Prostate gland (tissue), 2 donors: ENCODE data around the gene FHIP1B. TPM values are rescaled to one million over a fixed set of nuclear protein-coding genes. Genes with fewer than 3 reads are reported as not detected.
"Not testable (repeated sequence)": the region's sequence is repeated elsewhere in the genome, so short reads cannot be mapped to it uniquely, and the experiment has no call there.

Experiments used
- DNase-seq: peaks from one replicate; pipeline ENCODE4 v3.0.0-alpha.2; 2019; ENCODE audit warnings: low spot score
- H3K27ac ChIP-seq, 2 donors: fragments of 200-600 bp; sonication (generic); 2 replicates each; pipeline ENCODE4 v1.5.1; 2017 to 2019
- H3K27me3 ChIP-seq: fragments of 200-600 bp; sonication (generic); replicated peaks from 2 replicates; pipeline ENCODE4 v1.5.1; 2019; ENCODE audit not compliant: insufficient read depth
- H3K36me3 ChIP-seq, 2 donors: fragments of 200-600 bp; sonication (generic); 1 replicate in 1 of 2; 2 replicates in 1 of 2; pipeline versions ENCODE4 v1.5.1 to v1.8.1; 2017 to 2019
- H3K4me1 ChIP-seq: fragments of 200-600 bp; sonication (generic); replicated peaks from 2 replicates; pipeline ENCODE4 v1.5.1; 2019
- H3K4me3 ChIP-seq, 2 donors: fragments of 200-600 bp; sonication (generic); 2 replicates each; pipeline ENCODE4 v1.5.1; 2017 to 2019
- H3K9me3 ChIP-seq: fragments of 200-600 bp; sonication (generic); 2 replicates; pipeline ENCODE4 v1.5.1; 2017
- CTCF ChIP-seq, 4 experiments: fragments of 200-600 bp in 2 of 4; fragments of 450-650 bp in 2 of 4; sonication (generic) in 2 of 4; IDR thresholded peaks; 1 replicate in 3 of 4; 2 replicates in 1 of 4; pipeline ENCODE4 v1.5.1; 2016 to 2019; ENCODE audit warnings: antibody characterized with exemption in 4 of 4, mild to moderate bottlenecking in 2 of 4, moderate library complexity in 2 of 4
- POLR2A ChIP-seq: fragments of 450-650 bp; IDR thresholded peaks from one replicate; pipeline ENCODE4 v1.6.1; 2016; ENCODE audit warnings: antibody characterized with exemption, mild to moderate bottlenecking
- POLR2AphosphoS5 ChIP-seq: sonication (generic); formaldehyde crosslinking; IDR thresholded peaks from one replicate; pipeline ENCODE4 v1.6.1; 2017; ENCODE audit warnings: antibody characterized with exemption
- WGBS: methylation state at CpG from one replicate; pipeline ENCODE4 v1.1.5; 2018; 5-methylcytosine and 5-hydroxymethylcytosine counted together
- intact Hi-C: fragments of 100-400 bp; cut with DNase I; formaldehyde crosslinking; loops from one replicate; pipeline ENCODE4 v1.14.2; 2022
- total RNA-seq, 2 donors: library from RNA; depleted of rRNA; stranded (reverse); fragments of >200 nt; gene quantifications; one replicate each; pipeline ENCODE4 v1.1.0, GENCODE V29; 2016

FHIP1B gene
- total RNA-seq, 2 donors from 2014 or later: 50.6 to 105 TPM

- 24% methylated on average over 3 of the region's 3 CpGs for WGBS
- no peak for DNase-seq
- no peaks in the 10 kb centered on the region for H3K36me3 ChIP-seq
- intact Hi-C loops: loop anchor here (5.0 kb wide), 2 partner anchors 67 to 102 kb away; no protein-coding TSS in a partner anchor
- no peaks in the 10 kb centered on the region for H3K9me3 ChIP-seq
- TF ChIP-seq CTCF (IDR thresholded peaks at IDR 0.05): no peak
- TF ChIP-seq POLR2AphosphoS5: no peak
- TF ChIP-seq POLR2A: no peak
- peaks cover 5% of the 10 kb centered on the region for H3K4me1 ChIP-seq
- no peak overlapping the region for H3K4me3 ChIP-seq
- H3K27ac ChIP-seq: no peak overlapping the region
- H3K27me3 ChIP-seq: no peaks in the 10 kb centered on the region
Measured at GRCh38 chr11:6249770-6250555, 15.5 kb upstream of the FHIP1B start.

- DNase-seq, H3K9me3 ChIP-seq, H3K27ac ChIP-seq, H3K27me3 ChIP-seq, intact Hi-C loops, H3K4me1 ChIP-seq, H3K4me3 ChIP-seq, H3K36me3 ChIP-seq: not testable (repeated sequence)
- 97% methylated on average over 3 of the region's 3 CpGs for WGBS
Measured at GRCh38 chr11:6248897-6249296, 14.5 kb upstream of the FHIP1B start.

DNA sequence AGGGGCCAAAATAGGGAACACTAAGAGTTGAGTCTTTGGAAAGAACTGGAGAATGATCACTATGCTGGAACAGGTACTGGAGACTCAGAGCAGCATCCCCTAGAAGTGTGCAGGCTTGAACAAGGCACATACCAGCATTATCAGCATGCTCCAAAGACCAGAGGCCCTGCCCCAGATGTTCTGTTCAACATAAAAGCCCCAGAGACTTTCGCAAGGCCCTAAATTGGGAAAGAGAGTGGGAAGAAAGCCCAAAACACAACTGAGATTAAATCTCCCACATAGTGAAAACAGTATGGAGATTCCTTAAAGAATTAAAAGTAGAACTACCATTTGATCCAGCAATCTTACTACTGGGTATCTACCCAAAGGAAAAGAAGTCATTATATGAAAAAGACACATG, 13.8 kb upstream of the FHIP1B start:
- Histone ChIP-seq H3K36me3 (no peaks in the 10 kb centered on the region), H3K27ac (no peak overlapping the region), H3K9me3 (no peaks in the 10 kb centered on the region), H3K4me3 (no peak overlapping the region), H3K27me3 (no peaks in the 10 kb centered on the region), H3K4me1 (peaks cover 5% of the 10 kb centered on the region)
- no peak for DNase-seq
- intact Hi-C loops: no loop called here
- 93% methylated on average over 1 of the region's 1 CpG for WGBS
- TF ChIP-seq POLR2A: no peak
- TF ChIP-seq CTCF (IDR thresholded peaks at IDR 0.05): no peak

DNA sequence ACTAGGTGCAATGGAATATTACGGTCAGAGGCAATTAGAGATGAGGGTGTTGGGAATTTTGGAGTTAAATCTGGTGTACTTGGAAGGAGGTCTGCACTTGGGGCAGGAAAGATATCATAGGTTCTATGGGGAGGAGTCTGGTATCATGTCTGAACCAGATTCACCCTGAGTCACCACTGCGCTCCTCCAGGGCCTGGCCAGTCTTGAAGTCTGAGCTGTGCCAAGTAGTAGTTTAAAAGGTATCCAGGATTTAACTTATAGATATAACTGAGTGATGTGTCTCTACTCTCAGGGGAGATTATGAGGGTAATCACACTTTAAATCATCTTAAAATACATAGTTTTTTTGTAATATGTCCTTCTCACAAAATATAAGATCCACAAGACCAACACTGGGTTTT, 11.1 kb upstream of the FHIP1B start:
- 97% methylated on average over 2 of the region's 2 CpGs for WGBS
- Histone ChIP-seq H3K27ac (no peak overlapping the region), H3K36me3 (no peaks in the 10 kb centered on the region), H3K9me3 (no peaks in the 10 kb centered on the region), H3K27me3 (no peaks in the 10 kb centered on the region), H3K4me3 (no peak overlapping the region), H3K4me1 (no peaks in the 10 kb centered on the region)
- TF ChIP-seq POLR2AphosphoS5 (no peak), CTCF (IDR thresholded peaks at IDR 0.05) (no peak), POLR2A (no peak)
- intact Hi-C loops: no loop called here
- DNase-seq: no peak

DNA sequence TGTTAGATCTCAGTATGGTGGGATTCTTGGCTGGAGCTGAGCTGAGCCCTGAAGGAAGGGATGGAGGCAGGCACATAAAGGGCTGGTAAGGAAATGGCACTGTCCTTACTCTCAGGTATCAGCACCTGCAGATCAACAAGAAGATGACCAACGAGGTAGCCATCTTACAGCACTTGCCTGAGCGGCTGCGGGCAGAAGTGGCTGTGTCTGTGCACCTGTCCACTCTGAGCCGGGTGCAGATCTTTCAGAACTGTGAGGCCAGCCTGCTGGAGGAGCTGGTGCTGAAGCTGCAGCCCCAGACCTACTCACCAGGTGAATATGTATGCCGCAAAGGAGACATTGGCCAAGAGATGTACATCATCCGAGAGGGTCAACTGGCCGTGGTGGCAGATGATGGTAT, 6.9 kb upstream of the FHIP1B start:
- 94% methylated on average over 7 of the region's 7 CpGs for WGBS
- intact Hi-C loops: no loop called here
- Histone ChIP-seq H3K4me1 (no peaks in the 10 kb centered on the region), H3K27me3 (no peaks in the 10 kb centered on the region), H3K9me3 (no peaks in the 10 kb centered on the region), H3K4me3 (no peak overlapping the region), H3K27ac (no peak overlapping the region), H3K36me3 (no peaks in the 10 kb centered on the region)
- no peak for TF ChIP-seq CTCF (IDR thresholded peaks at IDR 0.05)
- no peak for TF ChIP-seq POLR2A
- TF ChIP-seq POLR2AphosphoS5: no peak
- DNase-seq: no peak
